Measurements from ENCODE around the gene TUBD1.

DNA sequence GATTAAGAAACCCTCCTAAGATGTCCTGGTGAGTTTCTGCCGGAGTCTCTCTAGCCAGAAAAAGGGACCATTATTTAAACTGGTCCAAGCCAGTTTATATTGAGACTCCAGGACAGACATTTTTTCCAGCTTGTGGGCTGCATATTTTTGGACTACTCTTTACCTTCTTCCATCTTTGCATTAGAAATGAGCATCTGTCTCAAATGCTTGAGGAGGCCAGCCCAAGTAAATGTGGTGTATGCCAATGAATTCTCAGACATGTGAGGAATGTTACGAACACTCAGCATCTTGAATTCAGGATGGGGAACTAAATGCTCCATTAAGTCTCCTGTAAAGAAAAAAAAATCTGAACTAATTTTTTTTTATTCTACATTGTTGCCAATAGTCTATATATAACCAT is 18.4 kb downstream of the TUBD1 start:
- no peak for TF ChIP-seq POLR2A (IDR thresholded peaks at IDR 0.05)
- TF ChIP-seq, protein P1, sequence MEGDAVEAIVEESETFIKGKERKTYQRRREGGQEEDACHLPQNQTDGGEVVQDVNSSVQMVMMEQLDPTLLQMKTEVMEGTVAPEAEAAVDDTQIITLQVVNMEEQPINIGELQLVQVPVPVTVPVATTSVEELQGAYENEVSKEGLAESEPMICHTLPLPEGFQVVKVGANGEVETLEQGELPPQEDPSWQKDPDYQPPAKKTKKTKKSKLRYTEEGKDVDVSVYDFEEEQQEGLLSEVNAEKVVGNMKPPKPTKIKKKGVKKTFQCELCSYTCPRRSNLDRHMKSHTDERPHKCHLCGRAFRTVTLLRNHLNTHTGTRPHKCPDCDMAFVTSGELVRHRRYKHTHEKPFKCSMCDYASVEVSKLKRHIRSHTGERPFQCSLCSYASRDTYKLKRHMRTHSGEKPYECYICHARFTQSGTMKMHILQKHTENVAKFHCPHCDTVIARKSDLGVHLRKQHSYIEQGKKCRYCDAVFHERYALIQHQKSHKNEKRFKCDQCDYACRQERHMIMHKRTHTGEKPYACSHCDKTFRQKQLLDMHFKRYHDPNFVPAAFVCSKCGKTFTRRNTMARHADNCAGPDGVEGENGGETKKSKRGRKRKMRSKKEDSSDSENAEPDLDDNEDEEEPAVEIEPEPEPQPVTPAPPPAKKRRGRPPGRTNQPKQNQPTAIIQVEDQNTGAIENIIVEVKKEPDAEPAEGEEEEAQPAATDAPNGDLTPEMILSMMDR (IDR thresholded peaks at IDR 0.05) = no peak
